GM19395 (cell line): ENCODE results near the gene BLOC1S4.
"Not testable (repeated sequence)": the region's sequence is repeated elsewhere in the genome, so short reads cannot be mapped to it uniquely, and the experiment has no call there.

Source experiments
- ATAC-seq: cut with Tn5 transposase; IDR thresholded peaks from one replicate; pipeline ENCODE4 v1.9.1; 2021; ENCODE audit warnings: mild to moderate bottlenecking, moderate library complexity; ENCODE audit not compliant: unreplicated experiment

Gene BLOC1S4

GRCh38 chr4:6734165-6734786 is 18.3 kb downstream of the BLOC1S4 start:
- ATAC-seq, result no peak

GRCh38 chr4:6739920-6740319 is 23.9 kb downstream of the BLOC1S4 start:
- no peak for ATAC-seq

GRCh38 chr4:6740347-6740746 is 24.4 kb downstream of the BLOC1S4 start:
- ATAC-seq, result no peak

DNA sequence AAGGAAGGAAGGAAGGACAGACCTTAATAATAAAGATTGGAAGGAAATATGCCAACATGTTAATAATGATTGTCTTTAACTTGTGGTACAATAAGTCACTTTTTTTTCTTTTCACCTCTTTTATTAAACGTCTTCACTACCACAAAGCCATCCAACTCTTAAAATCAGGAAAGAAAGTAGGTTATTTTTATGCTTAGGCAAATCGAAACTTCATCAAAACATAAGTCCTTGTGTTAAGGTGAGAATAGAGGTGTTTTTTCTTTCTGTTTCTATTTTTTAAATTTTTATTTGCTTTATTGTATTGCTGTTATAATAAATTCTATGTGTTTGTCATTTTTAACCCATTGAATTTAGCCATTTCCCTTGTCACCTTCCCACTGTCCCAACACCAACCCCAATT is 26.5 kb downstream of the BLOC1S4 start:
- ATAC-seq, result no peak

DNA sequence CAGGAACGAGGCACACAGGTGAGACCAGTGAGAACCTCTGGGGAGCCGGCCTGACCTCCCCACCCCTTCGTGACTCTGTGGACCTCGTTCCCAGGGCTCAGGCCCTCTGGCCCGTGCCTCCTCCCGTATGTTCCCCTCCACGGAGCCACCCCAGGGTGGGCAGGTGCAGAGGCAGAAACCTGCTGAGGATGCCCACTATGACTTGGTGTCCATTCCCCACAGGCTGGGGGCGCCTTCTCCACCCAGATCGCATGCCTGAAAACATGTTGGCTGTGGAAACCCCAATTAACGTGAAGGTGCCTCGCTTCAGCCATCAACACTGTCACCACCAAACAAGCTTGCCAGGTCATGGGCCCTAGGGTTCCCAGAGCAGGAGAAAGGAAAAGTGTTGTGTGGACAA is 27.0 kb downstream of the BLOC1S4 start:
- ATAC-seq, result no peak

GRCh38 chr4:6746721-6747293 is 30.8 kb downstream of the BLOC1S4 start:
- ATAC-seq, result no peak

GRCh38 chr4:6747294-6748051 is 31.5 kb downstream of the BLOC1S4 start:
- no peak for ATAC-seq

DNA sequence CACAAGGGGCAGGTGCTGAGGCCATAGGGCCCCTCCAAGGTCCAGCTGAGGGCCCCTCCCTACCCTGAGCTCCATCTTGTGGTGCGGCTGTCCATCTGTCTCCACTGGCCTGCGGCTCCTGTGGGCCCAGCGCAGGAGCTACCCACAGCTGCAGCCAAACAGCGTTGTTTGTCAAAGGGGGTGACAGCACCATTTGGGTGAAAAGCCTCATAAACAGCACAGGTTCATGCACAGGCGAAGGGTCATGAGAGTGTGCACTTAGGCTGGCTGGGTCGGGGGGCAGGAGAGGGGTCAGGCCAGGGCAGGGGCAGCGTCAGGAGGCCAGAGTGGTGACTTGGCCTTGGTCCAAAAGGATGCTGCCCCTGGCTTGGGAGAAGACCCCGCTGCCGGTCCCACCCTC is 32.3 kb downstream of the BLOC1S4 start:
- no peak for ATAC-seq

DNA sequence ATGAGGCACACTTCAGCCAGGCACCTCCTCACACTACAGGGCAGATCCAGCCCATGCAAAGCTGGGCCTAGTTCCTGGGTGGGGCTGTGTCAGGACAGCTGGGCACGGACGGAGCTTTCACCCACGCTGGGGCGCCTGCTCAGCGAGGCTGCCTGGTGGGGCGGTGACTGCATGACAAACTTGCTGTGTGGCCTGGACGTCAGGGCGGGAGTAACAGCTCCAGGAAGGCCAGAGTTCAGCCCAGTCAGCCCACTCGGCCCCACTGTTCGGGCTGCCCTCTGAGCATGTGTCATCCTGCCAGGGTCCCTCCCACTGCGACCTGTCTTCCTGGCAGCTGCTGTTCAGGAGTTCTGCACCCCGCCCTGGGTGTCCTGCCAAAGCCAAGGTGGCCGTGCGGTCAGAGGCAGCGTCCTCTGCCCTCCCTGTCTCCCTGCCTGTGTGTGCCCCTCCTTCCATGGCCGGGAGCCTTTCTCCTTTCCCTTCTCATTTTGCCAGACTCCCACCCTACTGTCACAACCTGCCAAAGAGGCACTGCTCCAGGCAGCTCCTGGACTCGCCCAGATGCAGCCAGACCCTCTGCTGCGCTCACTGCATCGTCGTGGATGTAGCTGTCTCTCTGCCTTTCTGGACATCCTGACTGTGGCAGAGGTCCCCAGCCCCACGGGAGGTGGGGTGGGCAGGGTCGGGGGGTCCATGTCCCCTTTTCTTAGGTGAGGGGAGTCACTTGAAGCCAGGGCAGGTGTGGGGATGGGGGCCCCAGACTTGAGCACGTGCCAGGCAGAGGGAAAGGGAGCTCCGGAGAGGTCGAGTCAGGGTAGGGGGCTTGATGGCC is 33.6 kb downstream of the BLOC1S4 start:
- no peak for ATAC-seq

GRCh38 chr4:6750286-6751221 is 34.6 kb downstream of the BLOC1S4 start:
- ATAC-seq, result no peak

- no peak for ATAC-seq
Observed at GRCh38 chr4:6751611-6752485, 35.9 kb downstream of the BLOC1S4 start.

DNA sequence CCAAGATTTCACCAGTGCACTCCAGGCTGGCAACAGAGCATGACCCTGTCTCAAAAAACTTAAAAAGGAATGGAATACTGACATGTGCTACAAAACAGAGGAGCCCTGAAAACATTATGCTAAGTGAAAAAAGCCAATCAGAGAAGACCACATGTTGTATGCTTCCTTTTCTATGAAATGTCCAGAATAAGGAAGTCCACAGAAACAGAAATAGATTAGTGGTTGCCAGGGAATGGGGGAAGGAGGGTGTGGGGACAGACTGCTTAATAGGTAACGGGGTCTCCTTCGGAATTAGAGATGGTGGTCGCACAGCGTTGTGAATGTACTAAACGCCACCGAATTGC is 36.5 kb downstream of the BLOC1S4 start:
- ATAC-seq, result no peak

GRCh38 chr4:6753103-6753560 is 37.2 kb downstream of the BLOC1S4 start:
- no peak for ATAC-seq

DNA sequence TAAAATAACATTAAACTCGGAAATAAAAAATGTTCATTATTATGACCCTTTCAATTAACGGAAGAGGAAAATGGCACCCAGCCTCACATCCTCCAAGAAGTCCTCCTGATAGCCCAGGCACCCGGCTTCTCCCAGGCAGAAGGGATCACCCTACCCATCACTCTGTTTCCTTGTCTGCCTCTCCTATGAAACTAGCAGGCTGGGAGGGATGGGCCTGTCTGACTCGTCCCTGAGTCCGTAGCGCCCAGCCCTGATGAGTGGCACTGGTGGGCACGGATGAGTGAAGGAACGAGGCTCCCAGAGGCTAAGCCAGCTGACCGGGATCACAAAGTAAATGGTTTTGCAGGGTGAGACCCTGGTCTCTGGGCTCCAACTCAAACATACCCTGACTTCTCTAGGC is 37.9 kb downstream of the BLOC1S4 start:
- no peak for ATAC-seq

DNA sequence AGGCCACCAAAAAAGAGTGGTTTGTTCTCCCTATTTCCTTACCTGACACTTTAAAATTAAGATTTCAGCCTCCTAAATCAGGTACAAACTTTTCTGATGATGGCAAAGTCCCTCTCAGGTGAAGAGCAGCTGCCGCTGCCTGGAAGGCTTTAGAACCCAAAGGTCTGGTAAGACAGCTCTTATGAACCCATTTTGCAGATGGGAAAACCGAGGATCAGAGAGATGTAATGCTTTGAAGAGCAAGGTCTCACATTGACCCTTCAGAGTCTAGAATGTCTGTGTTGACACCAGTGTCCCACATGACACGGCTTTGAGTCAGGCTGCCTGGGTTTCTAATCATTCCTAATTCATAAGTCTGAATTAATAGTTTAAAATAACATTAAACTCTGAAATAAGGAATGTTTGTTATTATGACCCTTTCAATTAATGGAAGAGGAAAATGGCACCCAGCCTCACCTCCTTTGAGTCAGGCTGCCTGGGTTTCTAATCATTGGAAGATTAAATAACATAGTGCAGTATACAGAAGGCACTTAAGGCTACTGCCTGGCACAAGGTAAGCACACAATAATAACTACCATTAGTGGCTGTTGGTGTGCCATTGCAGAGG is 38.6 kb downstream of the BLOC1S4 start:
- no peak for ATAC-seq

- no peak for ATAC-seq
Observed at GRCh38 chr4:6755088-6755753, 39.2 kb downstream of the BLOC1S4 start.

GRCh38 chr4:6756345-6756744 is 40.4 kb downstream of the BLOC1S4 start:
- ATAC-seq, result not testable (repeated sequence)

DNA sequence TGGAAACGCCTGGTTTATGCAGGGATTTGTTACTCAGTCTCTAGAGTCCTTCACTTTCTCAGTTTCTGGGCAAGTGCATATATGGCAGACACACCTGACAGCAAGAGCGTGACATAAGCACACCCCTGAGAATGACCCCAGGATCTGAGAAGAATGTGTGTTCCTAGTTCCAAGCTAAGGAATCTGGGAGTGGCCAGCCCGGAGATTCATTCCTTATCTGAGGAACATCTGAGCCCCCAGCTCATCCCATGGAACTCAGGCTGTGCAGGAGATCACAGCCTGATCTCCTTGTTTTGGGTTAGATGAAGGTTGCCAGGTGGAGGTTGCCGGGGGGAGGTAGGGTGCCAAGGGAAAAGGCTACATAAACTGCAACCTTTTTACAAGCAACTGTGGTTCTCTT is 42.8 kb downstream of the BLOC1S4 start:
- ATAC-seq, result no peak
